NCI-H2196 treated with DMSO at 0.1 percent for 48 hours (cell line): ENCODE results near the gene TEX13A.
"Not testable (repeated sequence)": the region's sequence is repeated elsewhere in the genome, so short reads cannot be mapped to it uniquely, and the experiment has no call there.

Experiments used
- DNase-seq: peaks from one replicate; lab custom pipeline; 2025; ENCODE audit not compliant: unreplicated experiment; lab: John Stamatoyannopoulos, UW

The TEX13A gene, protein sequence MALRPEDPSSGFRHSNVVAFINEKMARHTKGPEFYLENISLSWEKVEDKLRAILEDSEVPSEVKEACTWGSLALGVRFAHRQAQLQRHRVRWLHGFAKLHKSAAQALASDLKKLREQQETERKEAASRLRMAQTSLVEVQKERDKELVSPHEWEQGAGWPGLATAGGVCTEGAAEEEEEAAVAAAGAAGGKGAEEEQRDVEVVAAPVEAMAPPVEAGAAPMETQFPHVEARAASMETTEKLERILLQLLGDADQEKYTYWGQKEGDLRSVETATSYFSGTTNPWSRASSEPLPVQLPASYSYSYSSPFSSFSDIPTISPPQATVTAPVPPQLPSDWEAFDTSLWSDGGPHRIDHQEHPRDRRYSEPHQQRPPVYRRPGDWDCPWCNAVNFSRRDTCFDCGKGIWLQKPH

DNA sequence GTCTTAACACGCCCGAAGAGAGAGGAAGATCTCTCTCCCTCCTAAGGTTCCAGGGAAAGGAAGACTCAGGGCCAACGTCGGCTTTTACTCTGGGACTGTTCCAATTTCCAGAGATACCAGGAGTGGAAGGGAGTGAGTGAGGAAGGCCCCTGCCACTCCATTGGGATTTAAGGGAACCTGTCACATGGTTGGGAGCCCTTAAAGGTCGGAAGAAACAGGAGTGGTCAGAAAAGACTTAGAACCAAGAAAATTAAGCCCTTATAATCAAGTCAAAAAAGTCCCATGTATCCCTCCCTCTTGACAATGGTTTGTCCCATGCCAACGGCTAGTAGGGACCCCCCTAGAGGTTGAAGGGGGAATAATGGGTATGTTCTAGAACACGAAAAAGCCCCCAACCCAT is at the start of gene TEX13A:
TEX13A (minus strand) TSS at position 59 of the 400 bp plus-strand sequence. CDS start 297 bp downstream, outside the sequence.
- DNase-seq = no peak

- no peak for DNase-seq
Measured at GRCh38 chrX:105269386-105269785, 48.9 kb upstream of the TEX13A start.

GRCh38 chrX:105267167-105267566 is 46.7 kb upstream of the TEX13A start:
- no peak for DNase-seq

DNA sequence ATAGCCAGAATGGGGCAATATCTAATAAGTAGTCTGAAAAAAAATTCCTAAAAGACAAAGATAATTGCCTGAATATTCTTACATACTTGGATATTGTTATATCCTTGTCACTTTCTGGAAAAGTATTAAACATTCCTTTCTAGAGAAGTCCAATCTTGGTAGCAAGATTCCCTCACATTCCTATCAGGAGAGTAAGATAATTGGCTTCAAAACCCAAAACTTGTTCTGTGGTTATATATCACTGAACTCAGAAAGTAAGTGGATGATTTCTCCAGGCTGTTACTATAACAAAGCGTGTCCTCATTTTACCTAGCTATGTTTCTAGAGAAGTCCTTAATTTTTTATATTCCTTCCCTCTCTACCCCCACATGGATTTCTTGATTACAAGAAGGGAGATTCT is 46.0 kb upstream of the TEX13A start:
- DNase-seq = no peak

GRCh38 chrX:105265093-105265492 is 44.6 kb upstream of the TEX13A start:
- DNase-seq = no peak

DNA sequence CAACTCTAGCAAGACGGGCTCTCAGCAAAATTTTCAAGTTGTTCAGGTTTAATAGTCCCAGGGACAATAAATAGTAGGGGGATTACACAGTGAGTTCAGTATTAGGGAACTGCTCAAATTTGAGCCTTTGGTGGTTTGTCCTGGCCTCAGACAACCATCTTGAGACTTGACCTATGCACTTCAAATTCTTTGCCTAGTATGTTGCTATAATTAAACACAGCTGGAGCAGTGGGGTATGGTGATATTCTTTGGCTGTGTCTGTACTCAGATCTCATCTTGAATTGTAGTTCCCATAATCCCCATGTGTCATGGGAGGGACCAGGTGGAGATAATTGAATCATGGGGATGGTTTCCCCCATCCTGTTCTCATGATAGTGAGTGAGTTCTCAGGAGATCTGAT is 43.3 kb upstream of the TEX13A start:
- DNase-seq = no peak

- DNase-seq = no peak
Measured at GRCh38 chrX:105263171-105263570, 42.7 kb upstream of the TEX13A start.

DNA sequence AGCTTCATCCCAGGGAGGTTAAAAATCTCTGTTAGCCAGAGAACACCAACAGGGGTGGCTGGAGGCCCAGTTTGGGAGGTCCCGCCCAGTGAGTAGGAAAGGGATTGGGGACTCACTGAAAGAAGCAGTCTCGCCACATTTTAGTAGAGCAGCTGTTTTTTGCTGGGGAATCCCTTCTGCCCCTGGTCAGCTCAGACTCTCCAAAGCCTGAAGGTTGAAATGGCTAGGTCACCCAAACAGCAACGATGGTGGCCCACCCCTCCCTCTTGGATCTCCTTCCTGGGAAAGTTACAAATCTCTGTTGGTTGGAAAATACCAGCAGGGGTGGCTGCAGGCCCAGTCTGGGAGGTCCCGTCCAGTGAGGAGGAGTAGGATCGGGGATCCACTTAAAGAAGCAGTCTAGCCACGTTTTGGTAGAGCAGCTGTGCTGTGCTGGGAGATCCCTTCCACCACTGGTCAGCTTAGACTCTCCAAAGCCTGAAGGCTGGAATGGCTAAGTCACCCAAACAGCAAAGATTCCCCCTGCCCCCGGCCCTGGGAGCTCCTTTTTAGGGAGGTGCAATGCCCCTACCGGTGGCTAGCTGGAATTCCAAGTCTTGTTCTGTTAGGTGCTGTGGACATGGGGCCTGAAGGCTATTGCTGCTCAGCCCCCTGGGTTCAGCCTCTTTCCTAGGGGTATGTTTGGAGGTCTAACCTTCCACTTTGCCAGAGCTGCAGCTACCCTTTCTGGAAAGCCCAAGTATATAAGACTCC is 40.0 kb upstream of the TEX13A start:
- no peak for DNase-seq

GRCh38 chrX:105241056-105241455 is 20.6 kb upstream of the TEX13A start:
- DNase-seq = no peak

DNA sequence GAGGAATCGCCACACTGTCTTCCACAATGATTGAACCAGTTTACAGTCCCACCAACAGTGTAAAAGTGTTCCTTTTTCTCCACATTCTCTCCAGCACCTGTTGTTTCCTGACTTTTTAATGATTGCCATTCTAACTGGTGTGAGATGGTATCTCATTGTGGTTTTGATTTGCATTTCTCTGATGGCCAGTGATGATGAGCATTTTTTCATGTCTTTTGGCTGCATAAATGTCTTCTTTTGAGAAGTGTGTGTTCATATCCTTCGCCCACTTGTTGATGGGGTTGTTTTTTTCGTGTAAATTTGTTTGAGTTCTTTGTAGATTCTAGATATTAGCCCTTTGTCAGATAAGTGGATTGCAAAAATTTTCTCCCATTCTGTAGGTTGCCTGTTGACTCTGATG is 16.9 kb upstream of the TEX13A start:
- not testable (repeated sequence) for DNase-seq

DNA sequence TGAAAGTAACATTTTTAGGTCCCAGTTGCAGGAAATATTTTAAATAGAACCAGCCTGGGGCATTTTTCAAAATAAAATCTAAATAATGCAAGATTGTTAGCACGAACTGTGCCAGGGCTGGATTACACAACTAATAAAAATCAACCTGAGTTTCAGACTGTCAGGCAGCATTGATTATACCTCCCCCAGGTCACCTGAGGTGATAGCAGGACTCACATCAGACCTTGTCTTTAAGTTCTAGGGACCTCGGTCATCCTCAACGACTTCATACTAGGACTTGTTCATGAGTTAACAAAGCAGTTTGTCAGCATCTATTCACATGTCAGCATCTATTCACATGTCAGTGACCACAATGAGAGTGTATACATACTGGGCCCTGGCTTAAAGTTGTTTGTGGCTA is 8.7 kb upstream of the TEX13A start:
- DNase-seq = no peak

DNA sequence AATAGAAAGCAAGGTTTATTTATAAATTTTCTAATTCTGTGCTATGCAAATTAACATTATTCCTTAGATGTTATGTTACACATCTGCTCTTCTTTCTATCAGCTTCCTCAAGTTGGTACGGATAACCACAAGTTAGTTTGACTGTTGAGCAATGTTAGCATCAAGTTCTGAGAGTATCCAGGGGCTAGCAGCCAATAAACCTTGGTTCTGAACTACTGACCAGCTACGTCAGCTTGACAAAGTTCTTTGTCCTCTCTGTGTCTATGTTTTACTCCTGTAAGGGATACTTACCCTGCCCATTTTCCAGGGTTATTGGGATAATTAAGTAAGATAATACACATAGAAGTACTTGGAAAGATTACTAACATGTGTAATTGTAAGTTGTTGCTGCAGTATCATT is 8.1 kb upstream of the TEX13A start:
- no peak for DNase-seq

GRCh38 chrX:105226499-105226898 is 6.0 kb upstream of the TEX13A start:
- no peak for DNase-seq

DNA sequence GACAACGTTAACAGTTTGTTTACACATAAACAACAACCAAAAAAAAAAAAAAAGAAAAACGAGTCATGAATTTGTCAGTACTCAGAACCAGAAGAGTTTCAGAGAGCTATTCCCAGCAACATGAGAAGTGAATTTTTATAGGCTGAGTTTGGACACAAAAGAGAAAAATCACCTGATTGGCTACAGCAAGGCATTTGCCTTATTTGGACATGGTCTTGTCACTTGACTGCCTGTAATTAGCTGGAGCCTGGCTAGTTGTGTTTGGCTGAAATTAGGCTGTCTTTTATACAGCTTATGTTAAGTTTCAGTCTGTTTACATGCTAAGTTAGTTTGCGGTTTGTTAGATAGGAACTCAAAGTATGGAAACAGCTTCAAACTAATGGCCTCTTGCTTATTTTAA is 880 bp upstream of the TEX13A start:
- no peak for DNase-seq

GRCh38 chrX:105219454-105220401 is 766 bp downstream of the TEX13A start:
- no peak for DNase-seq

- DNase-seq = no peak
Measured at GRCh38 chrX:105211066-105211575, 9.4 kb downstream of the TEX13A start.

- no peak for DNase-seq
Measured at GRCh38 chrX:105210258-105210657, 10.2 kb downstream of the TEX13A start.

DNA sequence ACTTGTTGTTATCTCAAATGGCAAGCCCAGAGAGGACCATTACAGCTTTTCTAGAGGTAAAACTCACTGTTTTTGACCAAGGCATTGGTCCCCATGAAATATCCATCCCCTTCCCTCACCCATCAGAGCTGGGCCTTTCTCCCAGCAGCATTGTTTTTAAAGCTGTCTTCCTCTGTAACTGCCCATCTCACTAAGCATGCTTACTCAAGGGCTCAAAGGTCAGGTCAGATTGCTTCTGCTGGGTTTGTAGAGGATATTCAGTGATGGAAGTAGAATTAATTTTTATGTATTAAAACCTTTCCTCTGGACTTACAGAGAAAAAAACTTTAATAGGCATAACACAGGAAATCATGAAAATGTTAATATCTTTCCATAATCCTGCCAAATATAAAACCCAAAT is 11.1 kb downstream of the TEX13A start:
- no peak for DNase-seq

- no peak for DNase-seq
Measured at GRCh38 chrX:105191878-105192277, 28.6 kb downstream of the TEX13A start.

GRCh38 chrX:105190252-105190853 is 30.1 kb downstream of the TEX13A start:
- DNase-seq = no peak

- no peak for DNase-seq
Measured at GRCh38 chrX:105189093-105189492, 31.4 kb downstream of the TEX13A start.
